ENCODE data around the gene TRIM63.
"Not testable (repeated sequence)": the region's sequence is repeated elsewhere in the genome, so short reads cannot be mapped to it uniquely, and the experiment has no call there.

Gene TRIM63

GRCh38 chr1:26067432-26067911 lies at the start of gene TRIM63:
TSS of gene TRIM63 (minus strand) at chr1:26067630. CDS start at chr1:26067494, 136 bp downstream.
- DNase-seq, result no peak

GRCh38 chr1:26114165-26114927 lies 46.9 kb upstream of the TRIM63 start:
- no peak for DNase-seq

- no peak for DNase-seq
Observed at GRCh38 chr1:26112407-26112775, 45.0 kb upstream of the TRIM63 start.

- DNase-seq, result peak; percentile 84
Observed at GRCh38 chr1:26111530-26112406, 44.3 kb upstream of the TRIM63 start, which contains the start of gene PDIK1L. TSS of gene PDIK1L (plus strand) at chr1:26111824. CDS start at chr1:26114309, 2,485 bp downstream.

- DNase-seq, result peak; percentile 35
Observed at GRCh38 chr1:26110731-26111529, 43.5 kb upstream of the TRIM63 start.

- DNase-seq, result no peak
Observed at GRCh38 chr1:26109229-26110164, 42.1 kb upstream of the TRIM63 start.

- DNase-seq, result not testable (repeated sequence)
Observed at GRCh38 chr1:26105226-26105548, 37.8 kb upstream of the TRIM63 start.

- no peak for DNase-seq
Observed at GRCh38 chr1:26102526-26102925, 35.1 kb upstream of the TRIM63 start.

- no peak for DNase-seq
Observed at GRCh38 chr1:26102119-26102518, 34.7 kb upstream of the TRIM63 start.

- not testable (repeated sequence) for DNase-seq
Observed at GRCh38 chr1:26100204-26100603, 32.8 kb upstream of the TRIM63 start.

- no peak for DNase-seq
Observed at GRCh38 chr1:26099780-26100179, 32.4 kb upstream of the TRIM63 start.

GRCh38 chr1:26098602-26099001 lies 31.2 kb upstream of the TRIM63 start:
- no peak for DNase-seq

GRCh38 chr1:26097696-26098095 lies 30.3 kb upstream of the TRIM63 start:
- no peak for DNase-seq

GRCh38 chr1:26096471-26096870 lies 29.0 kb upstream of the TRIM63 start:
- DNase-seq, result no peak

GRCh38 chr1:26094677-26095383 lies 27.4 kb upstream of the TRIM63 start:
- DNase-seq, result no peak

- no peak for DNase-seq
Observed at GRCh38 chr1:26094076-26094669, 26.7 kb upstream of the TRIM63 start.

- not testable (repeated sequence) for DNase-seq
Observed at GRCh38 chr1:26093569-26093968, 26.1 kb upstream of the TRIM63 start.

- DNase-seq, result no peak
Observed at GRCh38 chr1:26092422-26092821, 25.0 kb upstream of the TRIM63 start.

GRCh38 chr1:26090893-26091292 lies 23.5 kb upstream of the TRIM63 start:
- DNase-seq, result no peak

GRCh38 chr1:26089125-26089524 lies 21.7 kb upstream of the TRIM63 start:
- DNase-seq, result no peak

GRCh38 chr1:26084844-26085243 lies 17.4 kb upstream of the TRIM63 start:
- no peak for DNase-seq
